H1 (cell line): ENCODE results near the gene ALOX5. TPM values are rescaled to one million over a fixed set of nuclear protein-coding genes. Genes with fewer than 3 reads are reported as not detected.

ENCODE experiments used
- CTCF ChIA-PET: fragments of 300-600 bp; sonication (Branson Sonifier 250); formaldehyde crosslinking; loops from one replicate; lab custom pipeline; 2021; ENCODE audit not compliant: partially characterized antibody; lab: Charles Lee
- POLR2A ChIA-PET: fragments of 300-600 bp; sonication (Branson Sonifier 250); formaldehyde crosslinking; loops from one replicate; lab custom pipeline; 2021; ENCODE audit warnings: inconsistent platforms; ENCODE audit not compliant: partially characterized antibody; lab: Charles Lee
- DNase-seq, 2 experiments: peaks; one replicate each; pipeline versions ENCODE4 v3.0.0 to v3.0.0-alpha.2; 2010 to 2022; ENCODE audit warnings: low spot score in 2 of 2, low read depth in 1 of 2, mixed read lengths in 1 of 2
- FAIRE-seq: peaks from 2 replicates; lab custom pipeline; 2011; peaks lifted over from hg19 to GRCh38; lab: Jason Lieb, UNC
- H2AFZ ChIP-seq: 2 replicates; pipeline ENCODE4 v1.8.1; 2012; ENCODE audit warnings: low read length, inconsistent platforms
- H2AK5ac ChIP-seq: 2 replicates; pipeline ENCODE4 v1.6.1; 2013; ENCODE audit warnings: low read depth, low read length
- H2BK120ac ChIP-seq: replicated peaks from 2 replicates; pipeline ENCODE3; 2013; ENCODE audit warnings: low read depth, low read length, inconsistent platforms
- H2BK12ac ChIP-seq: 2 replicates; pipeline ENCODE4 v1.6.1; 2013; ENCODE audit warnings: low read depth, low read length
- H2BK15ac ChIP-seq: 2 replicates; pipeline ENCODE4 v1.6.1; 2013; ENCODE audit warnings: low read length
- H2BK20ac ChIP-seq: 2 replicates; pipeline ENCODE4 v1.6.1; 2013; ENCODE audit warnings: low read length
- H2BK5ac ChIP-seq: 2 replicates; pipeline ENCODE4 v1.6.1; 2013; ENCODE audit warnings: low read depth, low read length
- H3K14ac ChIP-seq: 2 replicates; pipeline ENCODE4 v1.6.1; 2013; ENCODE audit warnings: inconsistent platforms; ENCODE audit not compliant: insufficient read length
- H3K18ac ChIP-seq: 2 replicates; pipeline ENCODE4 v1.6.1; 2013; ENCODE audit warnings: low read length; ENCODE audit errors: extremely low read depth
- H3K23ac ChIP-seq: 2 replicates; pipeline ENCODE4 v1.6.1; 2013; ENCODE audit warnings: inconsistent platforms; ENCODE audit not compliant: insufficient read length
- H3K23me2 ChIP-seq: 2 replicates; pipeline ENCODE4 v1.6.1; 2013; ENCODE audit warnings: low read depth, low read length
- H3K27ac ChIP-seq: 2 replicates; pipeline ENCODE4 v1.6.1; 2011; ENCODE audit warnings: low read depth, low read length, inconsistent platforms
- H3K27me3 ChIP-seq, 4 experiments: replicated peaks in 1 of 4; 1 replicate in 1 of 4; 2 replicates in 3 of 4; pipeline versions ENCODE4 v1.6.1 to v1.8.1; 2011 to 2013; ENCODE audit warnings: low read length in 3 of 4, mild to moderate bottlenecking in 3 of 4, inconsistent platforms in 2 of 4, mixed read lengths in 2 of 4, moderate library complexity in 1 of 4; ENCODE audit not compliant: control insufficient read depth in 3 of 4, insufficient read depth in 3 of 4; ENCODE audit errors: extremely low read depth in 1 of 4
- H3K36me3 ChIP-seq, 4 experiments: 2 replicates each; pipeline versions ENCODE4 v1.6.1 to v1.8.1; 2011 to 2013; ENCODE audit warnings: mild to moderate bottlenecking in 4 of 4, low read length in 3 of 4, moderate library complexity in 2 of 4, control low read depth in 1 of 4, inconsistent platforms in 1 of 4; ENCODE audit not compliant: insufficient read depth in 4 of 4, control insufficient read depth in 2 of 4
- H3K4ac ChIP-seq: replicated peaks from 2 replicates; pipeline ENCODE3; 2013; ENCODE audit warnings: low read length, low read depth, mixed read lengths, inconsistent platforms; ENCODE audit not compliant: insufficient read length
- H3K4me1 ChIP-seq, 4 experiments: replicated peaks in 1 of 4; 1 replicate in 1 of 4; 2 replicates in 3 of 4; pipeline versions ENCODE4 v1.6.1 to v1.8.1; 2011 to 2013; ENCODE audit warnings: low read length in 3 of 4, inconsistent platforms in 2 of 4, mixed read lengths in 1 of 4; ENCODE audit not compliant: insufficient read depth in 4 of 4, control insufficient read depth in 3 of 4
- H3K4me2 ChIP-seq, 2 experiments: 2 replicates each; pipeline versions ENCODE4 v1.6.1 to v1.8.1; 2011 to 2013; ENCODE audit warnings: low read depth in 2 of 2, low read length in 2 of 2, control low read depth in 1 of 2, inconsistent platforms in 1 of 2, mild to moderate bottlenecking in 1 of 2; ENCODE audit not compliant: insufficient read depth in 1 of 2
- H3K4me3 ChIP-seq, 4 experiments: fragments of 200-600, 300-600 bp in 1 of 4; sonication (generic), shearing (Covaris generic), sonication (Bioruptor Twin) in 1 of 4; 2 replicates each; pipeline versions ENCODE4 v1.5.1 to v1.8.1; 2011 to 2016; ENCODE audit warnings: low read length in 4 of 4, low read depth in 3 of 4, control low read depth in 2 of 4, inconsistent platforms in 2 of 4, mild to moderate bottlenecking in 2 of 4, mixed read lengths in 1 of 4, moderate library complexity in 1 of 4; ENCODE audit not compliant: insufficient read depth in 2 of 4; ENCODE audit errors: extremely low read depth in 1 of 4
- H3K56ac ChIP-seq: replicated peaks from 2 replicates; pipeline ENCODE3; 2013; ENCODE audit warnings: low read depth, mild to moderate bottlenecking, mixed read lengths, low read length, inconsistent platforms; ENCODE audit not compliant: insufficient read length
- H3K79me1 ChIP-seq: 2 replicates; pipeline ENCODE4 v1.6.1; 2013; ENCODE audit warnings: low read depth, low read length, control low read depth
- H3K79me2 ChIP-seq, 2 experiments: 2 replicates each; pipeline versions ENCODE4 v1.6.1 to v1.8.1; 2012 to 2013; ENCODE audit warnings: low read length in 2 of 2, mild to moderate bottlenecking in 2 of 2, inconsistent platforms in 1 of 2; ENCODE audit not compliant: insufficient read depth in 2 of 2, control insufficient read depth in 1 of 2
- H3K9ac ChIP-seq, 4 experiments: replicated peaks in 1 of 4; 1 replicate in 1 of 4; 2 replicates in 3 of 4; pipeline versions ENCODE4 v1.6.1 to v1.8.1; 2011 to 2013; ENCODE audit warnings: low read depth in 3 of 4, low read length in 3 of 4, control low read depth in 2 of 4, mild to moderate bottlenecking in 2 of 4, moderate library complexity in 2 of 4, inconsistent platforms in 1 of 4; ENCODE audit errors: extremely low read depth in 1 of 4
- H3K9me3 ChIP-seq, 2 experiments: 2 replicates each; pipeline versions ENCODE4 v1.6.1 to v1.8.1; 2012 to 2013; ENCODE audit warnings: mild to moderate bottlenecking in 2 of 2, moderate library complexity in 2 of 2, control low read depth in 1 of 2, inconsistent platforms in 1 of 2, low read depth in 1 of 2, low read length in 1 of 2, mixed read lengths in 1 of 2; ENCODE audit not compliant: insufficient read depth in 2 of 2
- H4K20me1 ChIP-seq, 2 experiments: replicated peaks in 1 of 2; 2 replicates each; pipeline versions ENCODE3 to v1.8.1; 2011 to 2013; ENCODE audit warnings: inconsistent platforms in 2 of 2, low read length in 2 of 2, mild to moderate bottlenecking in 1 of 2; ENCODE audit not compliant: insufficient read depth in 2 of 2, control insufficient read depth in 1 of 2
- H4K5ac ChIP-seq: 2 replicates; pipeline ENCODE4 v1.6.1; 2013; ENCODE audit warnings: low read length, low read depth, mixed read lengths, inconsistent platforms; ENCODE audit not compliant: insufficient read length
- H4K8ac ChIP-seq: 2 replicates; pipeline ENCODE4 v1.8.0; 2013; ENCODE audit warnings: mild to moderate bottlenecking, moderate library complexity, low read length, inconsistent platforms; ENCODE audit not compliant: insufficient read depth; ENCODE audit errors: extremely low read depth
- H4K91ac ChIP-seq: replicated peaks from 2 replicates; pipeline ENCODE3; 2013; ENCODE audit warnings: low read length, mixed read lengths, inconsistent platforms; ENCODE audit not compliant: insufficient read length
- CBX5 ChIP-seq: fragments of 300-800, 300-1000 bp; sonication (generic); IDR thresholded peaks from 2 replicates; pipeline ENCODE4 v1.7.1; 2016; ENCODE audit warnings: antibody characterized with exemption, low read length, low read depth
- HDAC6 ChIP-seq: IDR thresholded peaks from one replicate; pipeline ENCODE4 v1.7.1; 2012; ENCODE audit warnings: low read depth, mild to moderate bottlenecking, inconsistent platforms, low read length, moderate library complexity
- PHF8 ChIP-seq: fragments of 200-600 bp; sonication (generic); conservative IDR thresholded peaks from 2 replicates; pipeline ENCODE4 v1.7.1; 2012; ENCODE audit warnings: low read depth, mild to moderate bottlenecking, inconsistent platforms, low read length, moderate library complexity
- SP2 ChIP-seq: IDR thresholded peaks from 2 replicates; pipeline ENCODE4 v1.6.1; 2012; ENCODE audit warnings: mild to moderate bottlenecking, low read length, inconsistent platforms
- WGBS, 2 experiments: shearing (Covaris generic) in 1 of 2; methylation state at CpG; one replicate each; pipeline versions ENCODE4 v1.1.6 to v1.1.7; 2013 to 2015; ENCODE audit warnings: low lambda C conversion rate in 2 of 2, mixed read lengths in 2 of 2, inconsistent platforms in 1 of 2, low coverage in 1 of 2, missing lambda C conversion rate in 1 of 2; ENCODE audit not compliant: insufficient replicate concordance in 2 of 2, insufficient coverage in 1 of 2, insufficient read length in 1 of 2; ENCODE audit errors: extremely low coverage in 1 of 2, missing lambda C conversion rate in 1 of 2; 5-methylcytosine and 5-hydroxymethylcytosine counted together
- polyA plus RNA-seq, 7 experiments: library from polyadenylated mRNA; depleted of rRNA in 3 of 7; stranded (reverse) in 5 of 7; unstranded in 2 of 7; fragments of >200 nt in 5 of 7; fragments of 200-250 nt in 2 of 7; gene quantifications; 1 replicate in 5 of 7; 2 replicates in 1 of 7; 4 replicates in 1 of 7; pipeline versions ENCODE4 v1.2.1 to v1.2.3, GENCODE V29; 2011 to 2013; ENCODE audit warnings: missing spikeins in 2 of 7, mixed read lengths in 2 of 7
- total RNA-seq: library from RNA; stranded (reverse); fragmentation: NEBNext Ultra II Directional; extraction: Animal tissue kit (Norgen Biotek cat#: 25700); gene quantifications from 2 replicates; pipeline ENCODE4 v1.2.1, GENCODE V29; 2021
- TF ChIP-seq, protein P1 (sequence below): IDR thresholded peaks from 2 replicates; pipeline ENCODE4 v1.6.1; 2011; ENCODE audit warnings: low read length, improper control_type of control experiment
- TF ChIP-seq, protein P2 (sequence below): IDR thresholded peaks from 2 replicates; pipeline ENCODE4 v1.6.1; 2012; ENCODE audit warnings: inconsistent platforms

The ALOX5 gene
- total and polyA plus RNA-seq, 2 of the 8 experiments (the other 6 are each of a cell fraction or from before 2014, with no cell fraction given): 1.6 to 3.8 TPM

DNA sequence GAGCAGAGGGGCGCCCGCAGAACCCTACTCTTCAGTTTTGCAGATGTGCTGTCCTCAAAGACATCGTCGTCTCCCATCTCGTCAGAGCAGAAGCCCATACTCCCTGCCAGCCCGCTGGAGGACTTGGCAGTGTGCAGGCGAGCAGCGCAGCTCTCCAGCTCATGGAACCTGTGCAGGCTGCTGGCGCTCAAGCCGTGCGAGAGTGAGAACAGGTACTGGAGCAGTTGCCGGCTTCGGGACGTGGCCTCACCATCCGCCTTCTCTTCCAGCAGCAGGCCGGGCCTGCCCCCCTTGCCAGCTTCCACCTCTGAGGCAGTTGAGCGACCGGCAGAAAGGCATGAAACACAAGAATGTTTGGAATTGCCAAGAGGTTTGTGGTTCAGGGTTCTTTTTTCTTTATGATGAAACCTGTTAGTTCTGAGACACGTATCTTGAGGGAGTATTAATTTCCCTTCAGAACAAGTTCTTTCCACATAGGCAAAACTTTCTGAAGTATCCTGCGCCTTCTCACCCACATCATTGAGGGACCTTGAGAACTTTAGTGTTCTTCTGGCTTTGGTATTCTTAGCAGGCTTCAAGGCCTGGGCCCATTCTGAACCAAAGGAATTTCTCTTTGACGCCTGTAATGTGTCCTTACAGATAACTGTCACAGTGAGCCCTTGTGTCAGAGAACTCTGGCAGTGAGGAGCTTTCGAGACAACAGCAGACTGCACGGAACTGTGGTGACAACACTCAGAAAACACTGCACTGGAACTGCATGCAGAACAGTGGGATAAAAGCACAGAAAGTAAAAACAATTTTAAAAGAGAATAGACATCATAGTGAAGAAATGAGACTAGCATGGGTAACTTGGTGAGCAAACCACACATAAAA lies 89.5 kb downstream of the ALOX5 start:
- Histone ChIP-seq H3K79me2 (peaks cover 0 to 3% of the 10 kb centered on the region in 2 experiments; a peak in 1 of 4 replicates), H3K56ac (no peak overlapping the region), H2BK15ac (no peak overlapping the region), H2AFZ (no peak overlapping the region), H3K4ac (no peak overlapping the region), H3K9ac (no peak overlapping the region), H4K91ac (no peak overlapping the region), H3K23ac (no peak overlapping the region), H3K4me3 (no peak overlapping the region), H3K36me3 (no peaks in the 10 kb centered on the region; a peak in 1 of 8 replicates), H2BK5ac (no peak overlapping the region), H3K9me3 (no peaks in the 10 kb centered on the region), H4K20me1 (no peaks in the 10 kb centered on the region), H3K23me2 (no peaks in the 10 kb centered on the region), H3K4me2 (no peak overlapping the region), H4K5ac (no peak overlapping the region), H3K79me1 (no peaks in the 10 kb centered on the region; the same call in 1 of the 2 replicates), H2AK5ac (no peak overlapping the region), H3K4me1 (no peaks in the 10 kb centered on the region; a peak in 2 of 7 replicates), H2BK120ac (no peak overlapping the region), H4K8ac (no peak overlapping the region), H3K27ac (no peak overlapping the region), H3K14ac (no peak overlapping the region), H2BK12ac (no peak overlapping the region), H3K18ac (no peak overlapping the region), H3K27me3 (no peaks in the 10 kb centered on the region), H2BK20ac (no peak overlapping the region)
- 84% methylated on average over 23 of the region's 23 CpGs; no CpG with 5 or more reads in 1 of the 2 experiments for WGBS, 2 experiments
- ChIA-PET POLR2A (no interaction called here), CTCF (interaction anchor here (1.7 to 2.3 kb wide), 3 partner anchors 9 to 214 kb away, joined by 5 to 30 read pairs (median 23); no protein-coding TSS in a partner anchor)
- DNase-seq: no peak
- no peak for TF ChIP-seq PHF8
- TF ChIP-seq HDAC6: no peak
- no peak for TF ChIP-seq CBX5
- TF ChIP-seq, protein P1, sequence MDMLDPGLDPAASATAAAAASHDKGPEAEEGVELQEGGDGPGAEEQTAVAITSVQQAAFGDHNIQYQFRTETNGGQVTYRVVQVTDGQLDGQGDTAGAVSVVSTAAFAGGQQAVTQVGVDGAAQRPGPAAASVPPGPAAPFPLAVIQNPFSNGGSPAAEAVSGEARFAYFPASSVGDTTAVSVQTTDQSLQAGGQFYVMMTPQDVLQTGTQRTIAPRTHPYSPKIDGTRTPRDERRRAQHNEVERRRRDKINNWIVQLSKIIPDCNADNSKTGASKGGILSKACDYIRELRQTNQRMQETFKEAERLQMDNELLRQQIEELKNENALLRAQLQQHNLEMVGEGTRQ: no peak
- no peak for TF ChIP-seq SP2
- TF ChIP-seq, protein P2, sequence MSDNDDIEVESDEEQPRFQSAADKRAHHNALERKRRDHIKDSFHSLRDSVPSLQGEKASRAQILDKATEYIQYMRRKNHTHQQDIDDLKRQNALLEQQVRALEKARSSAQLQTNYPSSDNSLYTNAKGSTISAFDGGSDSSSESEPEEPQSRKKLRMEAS: no peak
- no peak for FAIRE-seq
